GM12872 (cell line): Measurements from ENCODE around the gene TBC1D9B.

Source experiments
- CTCF ChIP-seq: IDR thresholded peaks from 3 replicates; pipeline ENCODE4 v1.5.1; 2011; ENCODE audit warnings: low read depth, mild to moderate bottlenecking, low read length, moderate library complexity; ENCODE audit not compliant: insufficient read depth

The TBC1D9B gene

GRCh38 chr5:179839328-179840256 lies 68.1 kb downstream of the TBC1D9B start:
- no peak for TF ChIP-seq CTCF

GRCh38 chr5:179837076-179838011 lies 70.4 kb downstream of the TBC1D9B start:
- no peak for TF ChIP-seq CTCF

- no peak for TF ChIP-seq CTCF
Measured at GRCh38 chr5:179836225-179837019, 71.3 kb downstream of the TBC1D9B start.

GRCh38 chr5:179834120-179834519 lies 73.6 kb downstream of the TBC1D9B start:
- no peak for TF ChIP-seq CTCF

GRCh38 chr5:179833709-179834070 lies 74.0 kb downstream of the TBC1D9B start:
- no peak for TF ChIP-seq CTCF

- no peak for TF ChIP-seq CTCF
Measured at GRCh38 chr5:179833056-179833708, 74.5 kb downstream of the TBC1D9B start.
